GM20431 (cell line): ENCODE data around the gene WHRN.

ENCODE experiments used
- in situ Hi-C: fragments of 300-500 bp; cut with MseI, MboI; formaldehyde crosslinking; loops from one replicate; pipeline ENCODE4 v1.15.0; 2020; ENCODE audit warnings: low sequenced_read_pairs; ENCODE audit not compliant: unreplicated experiment

WHRN gene

GRCh38 chr9:114407889-114408288 lies 97.4 kb downstream of the WHRN start:
- in situ Hi-C loops = loop anchor here (10.0 to 25.0 kb wide), 2 partner anchors 247 to 604 kb away; partner anchors contain the start of gene TEX53

DNA sequence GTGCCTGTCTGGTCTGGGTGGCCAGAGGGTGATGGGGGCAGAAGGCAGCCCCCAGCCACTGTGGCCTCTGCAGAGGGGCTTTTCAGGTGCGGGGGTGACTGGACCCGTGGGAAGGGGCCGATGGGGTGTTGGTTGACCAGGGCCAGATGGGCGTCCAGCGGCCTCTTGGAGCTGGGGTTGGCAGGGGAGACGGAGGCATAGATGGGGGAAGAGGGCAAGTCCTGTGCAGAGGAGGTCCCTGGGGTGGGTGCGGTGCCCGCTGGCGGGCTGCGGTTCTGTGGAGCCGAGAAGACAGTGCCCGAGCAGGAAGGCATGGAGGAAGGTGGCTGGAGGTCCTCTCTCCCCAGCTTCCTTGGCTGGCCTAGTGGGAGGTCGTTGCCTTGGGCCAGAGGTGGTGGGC lies 98.8 kb downstream of the WHRN start:
- in situ Hi-C loops = loop anchor here (10.0 to 25.0 kb wide), 2 partner anchors 248 to 606 kb away; partner anchors contain the start of gene TEX53

- in situ Hi-C loops = loop anchor here (10.0 to 25.0 kb wide), 2 partner anchors 249 to 607 kb away; partner anchors contain the start of gene TEX53
Measured at GRCh38 chr9:114405294-114406034, 99.8 kb downstream of the WHRN start.

DNA sequence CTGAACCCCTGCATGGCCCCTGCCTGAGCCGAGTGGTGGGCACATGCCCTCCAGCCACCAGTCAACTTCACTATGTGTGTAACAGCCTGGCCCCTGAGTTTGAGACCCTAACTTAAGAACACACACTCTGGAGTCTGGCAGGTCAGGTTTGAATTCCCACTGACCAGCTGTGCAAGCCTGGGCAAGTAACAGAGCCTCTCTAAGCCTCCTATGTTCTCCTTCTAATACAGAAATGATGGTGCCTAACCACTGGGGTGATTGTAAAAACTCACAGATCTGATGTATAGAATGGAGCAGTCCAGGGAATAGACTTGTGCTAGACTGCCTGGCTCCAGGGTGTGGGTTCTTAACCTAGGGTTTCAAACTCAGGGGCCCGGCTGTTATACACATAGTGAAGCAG lies 100.7 kb downstream of the WHRN start:
- in situ Hi-C loops = loop anchor here (10.0 to 25.0 kb wide), 2 partner anchors 250 to 608 kb away; partner anchors contain the start of gene TEX53

DNA sequence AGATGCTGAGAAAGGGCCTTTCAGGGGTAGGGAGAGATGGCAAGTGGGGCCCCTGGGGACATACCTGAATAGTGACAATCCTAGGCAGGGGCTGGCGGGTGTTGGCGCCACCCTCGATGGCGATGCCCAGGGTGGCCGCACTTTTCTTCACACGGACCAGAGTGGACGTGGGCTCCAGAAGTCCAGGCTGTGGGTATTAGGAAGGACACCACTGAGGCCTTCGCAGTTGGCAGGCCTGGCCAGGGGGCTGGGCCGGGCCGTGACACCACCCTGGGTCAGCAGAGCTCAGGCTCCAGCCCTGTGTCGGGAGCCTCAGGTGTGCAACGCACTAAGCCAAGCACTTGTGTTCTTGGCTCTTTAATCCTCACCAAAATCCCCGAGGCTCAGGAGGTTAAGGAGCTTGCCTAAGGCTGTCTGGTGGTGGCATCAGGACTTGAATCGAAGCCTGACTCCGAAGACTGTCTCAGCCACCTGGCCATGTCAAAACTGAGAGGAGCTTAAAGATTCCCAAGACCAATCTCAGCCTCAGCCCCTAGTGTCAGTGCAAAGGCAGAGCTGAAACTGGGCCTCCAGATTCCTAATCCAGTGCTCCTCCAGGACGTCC lies 102.0 kb downstream of the WHRN start:
- in situ Hi-C loops = loop anchor here (10.0 to 25.0 kb wide), 2 partner anchors 252 to 609 kb away; partner anchors contain the start of gene TEX53

DNA sequence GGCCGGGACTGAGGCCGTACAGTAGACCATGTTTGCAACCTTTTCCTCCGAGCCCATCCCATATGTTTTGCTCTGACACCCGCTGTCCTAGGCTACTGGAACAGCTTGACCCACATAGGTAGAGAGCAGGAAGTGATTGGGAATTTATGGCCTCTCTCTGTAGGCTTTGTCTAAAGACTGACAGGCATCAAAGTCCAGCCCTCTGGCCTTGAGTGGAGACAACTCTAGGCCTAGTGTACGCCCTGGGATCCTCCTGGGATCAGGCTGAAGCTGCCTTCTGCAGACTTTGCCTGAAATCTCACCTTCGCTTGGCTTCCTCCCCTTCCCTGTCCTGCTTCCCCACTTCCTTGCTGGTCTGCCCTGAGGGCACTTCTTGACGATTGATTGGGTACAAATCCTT lies 103.9 kb downstream of the WHRN start:
- in situ Hi-C loops = loop anchor here (10.0 to 25.0 kb wide), 2 partner anchors 253 to 611 kb away; partner anchors contain the start of gene TEX53

DNA sequence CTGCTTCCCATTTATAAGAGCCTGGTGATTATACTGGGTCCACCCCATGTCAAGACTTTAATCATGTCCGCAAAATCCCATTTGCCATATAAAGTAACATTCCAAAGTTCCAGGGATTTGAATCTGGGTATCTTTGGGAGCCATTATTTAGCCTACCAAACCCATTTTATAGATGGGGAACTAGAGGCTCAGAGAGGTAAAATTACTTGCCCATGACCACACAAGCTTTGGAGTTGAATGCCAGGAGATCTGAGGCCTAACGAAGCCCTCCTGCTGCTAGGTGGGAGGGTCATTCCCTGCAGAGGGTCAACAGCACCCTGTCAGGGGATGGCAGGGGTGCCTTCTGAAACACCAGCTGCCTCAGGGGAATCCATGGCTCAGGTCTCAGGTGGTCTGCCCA lies 104.5 kb downstream of the WHRN start:
- in situ Hi-C loops = loop anchor here (10.0 to 25.0 kb wide), 2 partner anchors 254 to 612 kb away; partner anchors contain the start of gene TEX53

DNA sequence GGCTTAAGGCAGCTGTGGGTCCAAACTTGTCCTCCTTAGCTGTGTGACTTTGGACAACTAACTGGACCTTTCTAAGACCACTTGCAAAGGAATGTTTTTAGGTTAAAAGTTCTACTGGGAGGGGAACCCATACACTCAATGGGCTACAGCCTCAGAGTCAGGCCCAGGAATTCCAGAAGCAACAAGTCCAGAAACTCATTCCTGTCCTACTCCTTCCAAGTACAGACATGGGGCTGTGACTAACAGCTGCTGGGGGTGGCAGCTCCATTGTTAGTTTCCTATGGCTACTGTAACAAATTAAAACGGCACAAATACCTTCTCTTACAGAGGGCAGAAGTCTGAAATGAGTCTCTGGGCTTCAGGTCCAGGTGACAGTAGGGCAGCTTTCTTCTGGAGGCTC lies 105.1 kb downstream of the WHRN start:
- in situ Hi-C loops = loop anchor here (10.0 to 25.0 kb wide), 2 partner anchors 255 to 612 kb away; partner anchors contain the start of gene TEX53

- in situ Hi-C loops = no loop called here
Measured at GRCh38 chr9:114399381-114399780, 105.9 kb downstream of the WHRN start.

- in situ Hi-C loops = no loop called here
Measured at GRCh38 chr9:114397848-114398605, 107.2 kb downstream of the WHRN start.

- in situ Hi-C loops = no loop called here
Measured at GRCh38 chr9:114397219-114397847, 107.9 kb downstream of the WHRN start.

- in situ Hi-C loops = no loop called here
Measured at GRCh38 chr9:114396558-114397218, 108.6 kb downstream of the WHRN start.

- in situ Hi-C loops = no loop called here
Measured at GRCh38 chr9:114395768-114396167, 109.5 kb downstream of the WHRN start.

- in situ Hi-C loops = no loop called here
Measured at GRCh38 chr9:114395334-114395617, 110.0 kb downstream of the WHRN start.

GRCh38 chr9:114394523-114395333 lies 110.5 kb downstream of the WHRN start:
- in situ Hi-C loops = no loop called here

GRCh38 chr9:114392749-114393112 lies 112.5 kb downstream of the WHRN start:
- in situ Hi-C loops = no loop called here

DNA sequence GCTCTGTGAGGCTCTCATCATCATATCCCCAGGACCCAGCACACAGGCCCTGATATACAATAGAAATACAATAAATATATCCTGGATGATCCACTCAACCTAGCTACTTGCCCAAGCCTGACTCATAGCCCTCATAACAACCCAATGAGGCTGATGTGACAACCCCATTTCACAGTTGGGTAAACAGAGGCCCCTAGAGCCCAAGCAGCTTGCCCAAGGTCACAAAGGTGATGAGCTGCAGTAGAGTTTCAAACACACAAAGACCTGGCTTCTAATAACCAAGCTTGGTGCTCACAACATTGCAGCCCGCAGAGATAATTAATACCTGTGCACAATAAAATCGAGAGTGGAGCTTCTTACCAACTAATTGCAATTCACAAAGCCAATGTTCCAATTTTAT lies 114.3 kb downstream of the WHRN start:
- in situ Hi-C loops = no loop called here

- in situ Hi-C loops = no loop called here
Measured at GRCh38 chr9:114389612-114390368, 115.5 kb downstream of the WHRN start.
